ENCODE results near the gene EFNA2. TPM values are rescaled to one million over a fixed set of nuclear protein-coding genes. Genes with fewer than 3 reads are reported as not detected.
A peak's percentile ranks its signal among the peaks of the same experiment; 100 is the strongest.

The EFNA2 gene
- total RNA-seq, 2 donors from 2014 or later, result not detected

GRCh38 chr19:1248139-1248785 lies 37.4 kb upstream of the EFNA2 start, which contains the start of gene MIDN:
TSS of gene MIDN (plus strand) at chr19:1248583. CDS start at chr19:1250297, 1,714 bp downstream.
- intact Hi-C loops (cut with DNase I), result no loop called here
- DNase-seq (ENCODE audit: low spot score), result peak; percentile 89

DNA sequence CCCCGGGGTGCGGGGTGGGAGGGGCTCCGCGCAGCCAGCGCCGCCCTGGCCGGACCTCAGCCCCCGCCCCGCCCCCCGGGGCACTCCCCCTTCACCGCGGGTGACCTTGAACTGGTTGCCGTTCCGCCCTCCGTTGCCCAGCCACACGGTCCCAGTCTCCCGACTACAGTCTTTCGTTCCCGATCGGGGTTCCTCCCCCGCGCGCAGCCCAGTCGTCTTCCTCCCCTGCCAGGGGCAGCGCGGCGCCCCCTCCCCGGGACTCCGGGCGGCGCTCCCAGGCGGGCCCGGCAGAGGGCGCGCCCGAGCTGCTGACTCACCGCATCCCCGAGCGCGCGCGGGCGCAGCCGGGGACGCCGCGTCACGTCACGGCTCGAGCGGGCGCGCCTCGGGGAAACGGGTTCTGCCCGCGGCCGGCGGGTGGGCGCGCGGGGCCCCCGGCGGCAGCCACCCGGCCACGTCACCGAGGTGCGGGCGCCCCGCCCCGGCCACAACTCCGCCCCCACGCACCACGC lies 36.8 kb upstream of the EFNA2 start:
- intact Hi-C loops (cut with DNase I), result no loop called here
- DNase-seq (ENCODE audit: low spot score), result peak; percentile 96

- intact Hi-C loops (cut with DNase I), result no loop called here
- peak; percentile 98 for DNase-seq (ENCODE audit: low spot score)
Observed at GRCh38 chr19:1249298-1249989, 36.2 kb upstream of the EFNA2 start.

DNA sequence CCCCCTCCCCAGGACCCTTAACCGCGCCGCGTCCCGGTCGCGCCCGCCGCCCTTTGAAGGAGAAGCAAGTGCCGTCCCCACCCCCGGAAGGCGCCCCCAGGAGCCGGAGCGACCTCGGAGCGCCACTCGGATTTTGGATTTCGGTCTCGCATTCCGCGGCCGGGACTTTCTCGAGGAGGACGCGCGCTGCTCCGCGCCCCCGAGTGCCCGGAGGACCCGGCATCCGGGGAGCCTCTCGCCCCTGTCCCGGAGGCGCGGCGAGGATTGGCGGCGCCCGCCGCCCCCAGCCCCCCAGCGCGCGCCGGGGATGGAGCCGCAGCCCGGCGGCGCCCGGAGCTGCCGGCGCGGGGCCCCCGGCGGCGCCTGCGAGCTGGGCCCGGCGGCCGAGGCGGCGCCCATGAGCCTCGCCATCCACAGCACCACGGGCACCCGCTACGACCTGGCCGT lies 35.7 kb upstream of the EFNA2 start:
- DNase-seq (ENCODE audit: low spot score), result no peak
- intact Hi-C loops (cut with DNase I), result no loop called here

- DNase-seq (ENCODE audit: low spot score), result peak; percentile 89
- intact Hi-C loops (cut with DNase I), result no loop called here
Observed at GRCh38 chr19:1250437-1251260, 35.0 kb upstream of the EFNA2 start.

DNA sequence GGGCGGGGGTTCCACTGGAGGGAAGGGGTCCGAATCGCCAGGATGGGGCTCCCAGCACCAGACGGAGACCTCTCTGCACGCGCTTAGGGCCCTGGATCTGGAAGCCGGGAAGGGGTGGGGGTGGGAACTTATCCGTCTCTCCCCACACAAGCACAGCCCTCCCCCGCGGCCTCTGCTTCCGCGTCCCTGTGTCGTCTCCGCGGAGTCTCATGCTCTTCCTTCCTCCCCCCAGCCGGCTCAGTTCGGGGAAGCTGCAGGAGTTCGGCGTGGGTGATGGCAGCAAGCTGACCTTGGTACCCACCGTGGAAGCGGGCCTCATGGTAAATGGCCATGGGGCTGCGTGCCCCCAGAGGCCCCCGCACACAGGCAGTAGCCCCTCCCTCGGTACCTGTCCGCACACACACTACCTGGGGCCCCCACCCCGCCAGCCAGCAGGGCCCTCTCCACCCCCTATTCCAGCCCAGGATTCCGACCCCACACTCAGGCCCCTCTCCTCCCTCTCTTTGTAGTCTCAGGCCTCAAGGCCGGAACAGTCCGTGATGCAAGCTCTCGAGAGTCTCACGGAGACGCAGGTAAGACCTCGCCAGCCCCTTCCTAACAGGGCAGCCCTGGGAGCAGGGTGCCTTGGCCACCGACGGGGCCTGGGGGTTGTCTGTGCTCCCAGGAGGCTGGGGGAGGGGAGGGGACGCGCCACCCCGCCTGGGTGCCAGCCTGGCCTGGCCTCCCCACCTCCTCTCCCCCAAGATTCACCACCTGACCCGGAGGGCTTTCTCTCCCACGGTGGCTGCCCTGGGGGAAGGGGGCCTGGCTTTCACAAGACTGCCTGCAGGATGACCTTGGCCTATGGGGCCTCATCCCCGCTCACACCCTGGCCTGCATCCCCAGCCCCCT lies 34.1 kb upstream of the EFNA2 start:
- DNase-seq (ENCODE audit: low spot score), result peak; percentile 93
- intact Hi-C loops (cut with DNase I), result no loop called here

GRCh38 chr19:1252221-1252820 lies 33.4 kb upstream of the EFNA2 start:
- intact Hi-C loops (cut with DNase I), result no loop called here
- DNase-seq (ENCODE audit: low spot score), result peak; percentile 98

DNA sequence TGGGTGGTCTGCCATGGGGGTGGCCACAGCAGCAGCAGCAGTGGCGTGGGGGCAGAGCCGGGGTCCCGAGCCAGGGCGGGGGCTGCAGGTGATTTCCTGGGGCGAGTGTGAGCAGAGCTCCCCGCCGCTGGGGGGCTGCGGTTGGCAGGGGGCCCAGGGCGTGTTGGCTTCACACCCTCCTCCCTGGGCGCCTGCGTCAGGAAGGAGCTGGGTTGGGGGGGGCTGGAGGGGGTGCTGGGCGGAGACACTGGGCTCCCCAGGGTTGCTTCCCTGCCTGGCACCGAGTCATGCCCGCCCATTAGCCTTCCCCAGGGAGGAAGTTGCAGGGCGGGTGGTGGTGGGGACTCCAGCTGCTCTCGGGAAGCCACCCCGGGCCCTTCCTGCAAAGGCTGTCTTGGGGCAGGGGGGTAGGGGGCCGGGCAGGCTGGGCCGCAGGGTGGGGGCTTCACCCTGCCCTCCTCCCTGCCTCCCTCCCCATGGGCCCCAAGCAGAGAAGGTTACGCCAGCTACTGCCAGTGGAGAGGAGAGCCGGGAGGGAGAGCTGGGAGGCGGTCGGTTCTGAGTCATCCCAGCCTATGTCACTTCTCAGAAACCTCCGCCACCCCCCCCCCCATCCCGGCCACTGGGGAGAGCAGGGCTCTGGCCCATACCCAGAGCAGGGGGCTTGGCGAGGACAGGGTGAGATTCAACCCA lies 32.7 kb upstream of the EFNA2 start:
- DNase-seq (ENCODE audit: low spot score), result peak; percentile 98
- intact Hi-C loops (cut with DNase I), result no loop called here

DNA sequence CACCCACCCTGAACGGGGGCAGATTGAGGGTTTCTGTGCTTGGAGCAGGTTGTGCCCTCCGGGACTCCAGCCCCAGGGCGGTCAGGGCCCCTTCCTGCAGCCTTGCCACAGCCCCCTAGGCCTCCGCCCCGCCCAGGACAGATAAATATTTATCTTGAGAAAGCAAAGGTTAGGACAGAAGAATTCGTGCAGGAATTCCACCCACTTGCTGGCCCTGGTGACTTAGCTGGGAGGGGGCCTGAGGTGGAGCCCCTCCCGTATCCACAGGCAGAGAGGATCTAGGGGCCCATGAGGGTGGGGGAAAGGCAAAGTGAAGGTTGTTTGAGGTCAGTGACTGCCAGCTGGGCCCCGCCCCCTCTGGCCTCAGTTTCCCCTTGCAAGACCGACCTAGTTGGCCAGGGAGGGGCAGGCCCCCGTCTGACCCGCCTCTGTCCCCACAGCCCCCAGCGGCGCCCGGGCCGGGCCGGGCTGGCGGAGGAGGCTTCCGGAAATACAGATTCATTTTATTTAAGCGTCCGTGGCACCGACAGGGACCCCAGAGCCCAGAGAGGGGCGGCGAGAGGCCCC lies 32.1 kb upstream of the EFNA2 start:
- DNase-seq (ENCODE audit: low spot score), result no peak
- intact Hi-C loops (cut with DNase I), result no loop called here

- DNase-seq (ENCODE audit: low spot score), result no peak
- intact Hi-C loops (cut with DNase I), result no loop called here
Observed at GRCh38 chr19:1254081-1254527, 31.6 kb upstream of the EFNA2 start.

GRCh38 chr19:1254530-1255185 lies 31.0 kb upstream of the EFNA2 start:
- intact Hi-C loops (cut with DNase I), result no loop called here
- no peak for DNase-seq (ENCODE audit: low spot score)

DNA sequence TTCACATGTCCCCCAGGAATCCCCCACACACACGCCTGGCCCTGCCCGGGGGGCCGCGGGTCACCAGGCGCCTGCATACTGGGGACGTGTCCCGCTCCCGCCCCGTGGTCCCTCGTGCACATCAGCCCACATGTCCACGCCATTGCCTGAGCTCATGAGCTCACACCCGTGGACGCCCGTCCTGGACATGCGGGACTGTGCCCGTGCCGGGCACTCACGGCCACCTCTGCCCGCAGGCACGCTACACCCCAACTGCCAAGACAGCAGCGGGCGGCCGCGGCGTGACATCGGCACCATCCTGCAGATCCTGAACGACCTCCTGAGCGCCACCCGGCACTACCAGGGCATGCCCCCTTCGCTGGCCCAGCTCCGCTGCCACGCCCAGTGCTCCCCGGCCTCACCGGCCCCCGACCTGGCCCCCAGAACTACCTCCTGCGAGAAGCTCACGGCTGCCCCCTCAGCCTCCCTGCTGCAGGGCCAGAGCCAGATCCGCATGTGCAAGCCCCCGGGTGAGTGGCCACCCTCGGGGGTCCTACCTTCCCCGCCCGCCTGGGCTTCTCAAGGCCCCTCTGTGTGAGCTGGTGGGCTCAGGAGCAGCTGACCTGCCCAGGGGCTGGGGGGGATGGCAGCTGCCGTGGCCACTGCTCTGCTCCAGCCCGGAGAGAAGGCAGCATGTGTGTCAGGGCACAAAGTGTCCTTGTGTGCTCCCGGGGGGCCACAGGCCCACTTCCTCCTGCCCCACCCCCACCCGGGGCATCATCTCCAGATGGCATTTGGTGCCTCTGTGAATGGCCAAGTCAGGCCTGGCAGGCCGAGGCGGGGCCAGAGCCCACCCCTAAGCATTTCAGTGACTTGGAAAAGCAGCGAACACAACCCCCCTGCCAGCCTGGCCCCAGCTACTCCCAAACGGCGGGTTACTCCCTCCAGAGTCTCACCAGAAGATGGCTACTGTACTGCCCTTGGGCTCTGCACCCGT lies 30.2 kb upstream of the EFNA2 start:
- intact Hi-C loops (cut with DNase I), result no loop called here
- no peak for DNase-seq (ENCODE audit: low spot score)

DNA sequence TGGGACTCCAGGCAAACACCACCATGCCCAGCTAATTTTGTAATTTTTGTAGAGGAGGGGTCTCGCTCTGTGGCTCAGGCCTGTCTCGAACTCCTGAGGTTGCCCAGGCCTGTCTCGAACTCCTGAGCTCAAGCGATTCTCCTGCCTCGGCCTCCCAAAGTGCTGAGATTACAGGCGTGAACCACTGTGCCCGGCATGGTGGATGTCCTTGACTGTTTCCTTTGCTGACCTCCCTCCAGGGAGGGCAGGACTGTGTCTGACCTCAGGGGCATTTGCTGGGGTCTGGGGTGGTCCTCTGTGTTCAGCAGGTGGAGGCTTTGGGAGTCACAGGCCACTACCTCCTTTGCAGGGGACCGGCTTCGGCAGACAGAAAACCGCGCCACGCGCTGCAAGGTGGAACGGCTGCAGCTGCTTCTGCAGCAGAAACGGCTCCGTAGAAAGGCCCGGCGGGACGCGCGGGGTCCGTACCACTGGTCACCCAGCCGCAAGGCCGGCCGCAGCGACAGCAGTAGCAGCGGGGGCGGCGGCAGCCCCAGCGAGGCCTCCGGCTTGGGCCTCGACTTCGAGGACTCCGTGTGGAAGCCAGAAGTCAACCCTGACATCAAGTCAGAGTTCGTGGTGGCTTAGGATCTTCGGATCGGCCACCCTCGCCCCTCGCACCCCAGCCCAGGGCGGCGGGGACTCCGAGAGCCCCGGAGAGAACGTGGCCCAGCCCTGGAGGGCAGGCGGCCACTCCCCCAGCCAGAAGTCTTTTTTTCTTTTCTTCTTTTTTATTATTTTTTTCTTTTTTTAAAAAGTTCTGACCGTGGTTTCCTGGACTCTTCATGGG lies 28.8 kb upstream of the EFNA2 start:
- DNase-seq (ENCODE audit: low spot score), result no peak

DNA sequence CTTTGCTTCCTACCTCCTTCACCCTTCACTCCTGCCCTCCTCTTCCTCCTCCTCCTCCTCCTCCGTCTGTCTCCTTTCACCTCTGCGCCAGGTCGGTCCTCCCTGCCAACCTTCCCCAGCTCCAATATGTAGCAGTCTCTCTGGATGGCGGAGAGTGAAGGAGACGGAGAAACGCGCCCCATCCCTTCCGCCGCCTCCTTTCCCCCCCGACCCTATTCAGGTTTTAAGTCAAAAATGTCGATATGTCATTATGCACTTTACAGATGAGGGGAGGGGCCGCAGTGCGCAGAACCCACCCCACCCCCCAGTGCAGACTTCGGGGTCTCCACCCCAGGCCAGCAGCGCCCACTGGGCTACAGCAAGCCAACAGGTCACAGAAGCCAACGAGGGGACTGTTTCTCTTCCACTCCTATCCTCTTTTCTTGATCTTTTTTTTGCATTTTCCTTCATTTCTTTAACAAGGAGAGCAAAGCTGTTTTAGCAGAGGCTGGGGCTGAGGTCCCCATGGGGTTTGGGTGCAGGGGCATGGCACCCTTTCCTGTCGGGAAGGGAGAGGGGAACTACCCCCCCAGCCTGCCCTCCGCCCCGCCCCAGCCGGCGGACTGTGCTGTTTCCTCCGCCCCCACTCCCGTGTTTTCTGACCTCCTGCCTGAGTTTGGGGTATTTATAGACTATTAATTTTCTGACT lies 28.1 kb upstream of the EFNA2 start:
- intact Hi-C loops (cut with DNase I), result no loop called here
- DNase-seq (ENCODE audit: low spot score), result no peak

More for the DNA sequence above, 28.8 kb upstream of the EFNA2 start:
- intact Hi-C loops (cut with DNase I), result no loop called here

DNA sequence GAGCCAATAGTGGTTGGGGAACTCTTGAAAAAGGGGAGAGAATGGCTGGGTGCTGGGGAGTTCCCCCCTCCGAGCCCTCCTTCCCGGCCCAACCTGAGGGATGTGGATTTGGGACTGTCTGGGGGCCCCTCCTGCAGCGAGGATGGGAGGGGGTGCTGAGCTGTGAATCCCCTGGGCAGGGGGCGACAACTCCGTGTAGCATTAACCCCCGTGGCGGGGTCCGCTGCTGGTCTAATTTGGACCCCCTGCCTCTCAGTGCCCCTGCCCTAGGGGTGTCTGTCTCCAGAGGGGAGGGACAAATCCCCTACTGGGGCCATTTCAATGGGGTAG lies 27.5 kb upstream of the EFNA2 start:
- intact Hi-C loops (cut with DNase I), result no loop called here
- DNase-seq (ENCODE audit: low spot score), result no peak
